Inflammatory macrophage (primary cell): Measurements from ENCODE around the gene DACH1.
"Not testable (repeated sequence)": the region's sequence is repeated elsewhere in the genome, so short reads cannot be mapped to it uniquely, and the experiment has no call there.

Experiments
- DNase-seq, 2 donors: peaks; one replicate each; pipeline ENCODE4 v3.0.0-alpha.2; 2020 to 2022

The DACH1 gene

GRCh38 chr13:71865874-71866334, 1.1 kb downstream of the DACH1 start:
- no peak for DNase-seq

- peak in 1 of 2 donors; percentile 5 for DNase-seq
These were observed 1.8 kb downstream of the DACH1 start for GRCh38 chr13:71864986-71865873.

- DNase-seq, result peak; percentile 10 to 23
These were observed 2.7 kb downstream of the DACH1 start for GRCh38 chr13:71864094-71864985.

GRCh38 chr13:71863254-71863865, 3.6 kb downstream of the DACH1 start:
- no peak for DNase-seq

- DNase-seq, result no peak
These were observed 4.5 kb downstream of the DACH1 start for GRCh38 chr13:71862459-71862943.

- no peak for DNase-seq
These were observed 5.1 kb downstream of the DACH1 start for GRCh38 chr13:71861769-71862458.

GRCh38 chr13:71860547-71861138, 6.4 kb downstream of the DACH1 start:
- DNase-seq, result no peak

GRCh38 chr13:71858647-71859046, 8.4 kb downstream of the DACH1 start:
- no peak for DNase-seq

GRCh38 chr13:71856548-71857043, 10.4 kb downstream of the DACH1 start:
- DNase-seq, result no peak

- no peak for DNase-seq
These were observed 12.6 kb downstream of the DACH1 start for GRCh38 chr13:71854401-71854800.

GRCh38 chr13:71853725-71854124, 13.3 kb downstream of the DACH1 start:
- no peak for DNase-seq

GRCh38 chr13:71852736-71853135, 14.3 kb downstream of the DACH1 start:
- DNase-seq, result no peak

GRCh38 chr13:71851498-71852409, 15.2 kb downstream of the DACH1 start:
- DNase-seq, result no peak

GRCh38 chr13:71842003-71842402, 25.0 kb downstream of the DACH1 start:
- DNase-seq, result no peak

GRCh38 chr13:71838842-71839241, 28.2 kb downstream of the DACH1 start:
- no peak for DNase-seq

GRCh38 chr13:71837582-71837981, 29.4 kb downstream of the DACH1 start:
- not testable (repeated sequence) for DNase-seq

- no peak for DNase-seq
These were observed 35.3 kb downstream of the DACH1 start for GRCh38 chr13:71831716-71832115.

GRCh38 chr13:71830736-71831135, 36.3 kb downstream of the DACH1 start:
- DNase-seq, result no peak

- DNase-seq, result no peak
These were observed 36.7 kb downstream of the DACH1 start for GRCh38 chr13:71830323-71830722.

- no peak for DNase-seq
These were observed 37.5 kb downstream of the DACH1 start for GRCh38 chr13:71829547-71829946.
